Thyroid gland (tissue), 4 donors: Measurements from ENCODE around the gene ROPN1B.

Source experiments
- POLR2A ChIP-seq, 2 donors: fragments of 450-650 bp; IDR thresholded peaks; one replicate each; pipeline ENCODE4 v1.6.1; 2017; ENCODE audit warnings: antibody characterized with exemption in 2 of 2, mild to moderate bottlenecking in 2 of 2, moderate library complexity in 1 of 2
- TF ChIP-seq, protein P1 (sequence below), 6 experiments: fragments of 200-600 bp in 3 of 6; fragments of 450-650 bp in 3 of 6; sonication (generic) in 3 of 6; IDR thresholded peaks; one replicate each; pipeline ENCODE4 v1.5.1; 2016 to 2019; ENCODE audit warnings: antibody characterized with exemption in 6 of 6, mild to moderate bottlenecking in 2 of 6, inconsistent platforms in 1 of 6, moderate library complexity in 1 of 6

DNA sequence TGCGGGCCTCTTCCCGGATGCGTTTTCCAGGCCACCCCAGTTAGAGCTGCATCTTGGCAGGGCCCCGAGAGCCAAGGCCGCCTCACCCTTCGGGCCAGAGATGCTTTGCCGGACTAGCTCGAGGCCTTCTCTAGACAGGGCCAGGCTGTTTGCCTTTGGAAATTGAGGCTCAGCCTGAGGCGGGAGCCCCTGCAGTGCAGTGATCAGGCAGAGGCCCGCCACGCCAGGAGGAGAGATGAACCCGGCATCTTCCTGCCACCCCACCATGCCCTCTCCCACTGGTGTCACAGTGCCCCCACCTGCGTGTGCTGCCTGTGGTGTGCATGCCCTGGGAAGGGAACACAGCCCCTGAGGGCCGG, 8.9 kb upstream of the ROPN1B start:
- TF ChIP-seq, protein P1, sequence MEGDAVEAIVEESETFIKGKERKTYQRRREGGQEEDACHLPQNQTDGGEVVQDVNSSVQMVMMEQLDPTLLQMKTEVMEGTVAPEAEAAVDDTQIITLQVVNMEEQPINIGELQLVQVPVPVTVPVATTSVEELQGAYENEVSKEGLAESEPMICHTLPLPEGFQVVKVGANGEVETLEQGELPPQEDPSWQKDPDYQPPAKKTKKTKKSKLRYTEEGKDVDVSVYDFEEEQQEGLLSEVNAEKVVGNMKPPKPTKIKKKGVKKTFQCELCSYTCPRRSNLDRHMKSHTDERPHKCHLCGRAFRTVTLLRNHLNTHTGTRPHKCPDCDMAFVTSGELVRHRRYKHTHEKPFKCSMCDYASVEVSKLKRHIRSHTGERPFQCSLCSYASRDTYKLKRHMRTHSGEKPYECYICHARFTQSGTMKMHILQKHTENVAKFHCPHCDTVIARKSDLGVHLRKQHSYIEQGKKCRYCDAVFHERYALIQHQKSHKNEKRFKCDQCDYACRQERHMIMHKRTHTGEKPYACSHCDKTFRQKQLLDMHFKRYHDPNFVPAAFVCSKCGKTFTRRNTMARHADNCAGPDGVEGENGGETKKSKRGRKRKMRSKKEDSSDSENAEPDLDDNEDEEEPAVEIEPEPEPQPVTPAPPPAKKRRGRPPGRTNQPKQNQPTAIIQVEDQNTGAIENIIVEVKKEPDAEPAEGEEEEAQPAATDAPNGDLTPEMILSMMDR (IDR thresholded peaks at IDR 0.05), result no peak
- TF ChIP-seq POLR2A (IDR thresholded peaks at IDR 0.05), result no peak
